OCI-LY1 (cell line): Measurements from ENCODE around the gene COL18A1.

Source experiments
- H2AFZ ChIP-seq: fragments of 200-600 bp; sonication (generic), shearing (Covaris generic); 2 replicates; pipeline ENCODE4 v1.6.0; 2014; ENCODE audit warnings: antibody characterized with exemption, mild to moderate bottlenecking, low read length
- H3F3A ChIP-seq: fragments of 200-600 bp; sonication (generic), shearing (Covaris generic); 2 replicates; pipeline ENCODE4 v1.6.0; 2014; ENCODE audit warnings: mild to moderate bottlenecking, antibody characterized with exemption, low read length, moderate library complexity; ENCODE audit not compliant: insufficient read depth
- H3K27ac ChIP-seq: fragments of 200-600 bp; sonication (generic); 2 replicates; pipeline ENCODE4 v1.5.1; 2014; ENCODE audit warnings: low read length, mixed run types, mild to moderate bottlenecking, low read depth; ENCODE audit not compliant: poor library complexity, severe bottlenecking
- H3K27me3 ChIP-seq: fragments of 200-600 bp; sonication (generic); 2 replicates; pipeline ENCODE4 v1.6.0; 2014; ENCODE audit warnings: antibody characterized with exemption, mild to moderate bottlenecking, low read length, moderate library complexity; ENCODE audit not compliant: insufficient read depth
- H3K36me3 ChIP-seq: fragments of 200-600 bp; sonication (generic); 2 replicates; pipeline ENCODE4 v1.6.1; 2014; ENCODE audit warnings: mild to moderate bottlenecking, antibody characterized with exemption, low read length, moderate library complexity, mixed read lengths; ENCODE audit not compliant: insufficient read depth
- H3K4me1 ChIP-seq: fragments of 200-600 bp; sonication (generic); 2 replicates; pipeline ENCODE4 v1.5.1; 2014; ENCODE audit warnings: mild to moderate bottlenecking, low read length, moderate library complexity; ENCODE audit not compliant: insufficient read depth, severe bottlenecking
- H3K4me2 ChIP-seq: fragments of 200-600 bp; sonication (generic), shearing (Covaris generic); 2 replicates; pipeline ENCODE4 v1.6.1; 2014; ENCODE audit warnings: low read length
- H3K4me3 ChIP-seq: fragments of 200-600 bp; sonication (generic); 2 replicates; pipeline ENCODE4 v1.5.1; 2014; ENCODE audit warnings: low read length, low read depth, mild to moderate bottlenecking, mixed read lengths; ENCODE audit not compliant: poor library complexity, severe bottlenecking
- H3K79me2 ChIP-seq: fragments of 200-600 bp; shearing (Covaris generic); 2 replicates; pipeline ENCODE4 v1.6.1; 2016; ENCODE audit warnings: mixed run types, low read length, mixed read lengths; ENCODE audit not compliant: insufficient read depth
- H3K9ac ChIP-seq: fragments of 200-600 bp; sonication (generic), shearing (Covaris generic); 2 replicates; pipeline ENCODE4 v1.6.1; 2014; ENCODE audit warnings: mild to moderate bottlenecking, low read length, mixed read lengths
- H3K9me2 ChIP-seq: fragments of 200-600 bp; sonication (generic), shearing (Covaris generic); 2 replicates; pipeline ENCODE4 v1.6.1; 2014; ENCODE audit warnings: low read depth, mild to moderate bottlenecking, low read length, mixed read lengths
- H3K9me3 ChIP-seq: fragments of 200-600 bp; shearing (Covaris generic); 2 replicates; pipeline ENCODE4 v1.6.1; 2014; ENCODE audit warnings: low read length, mixed read lengths
- H4K20me1 ChIP-seq: fragments of 200-600 bp; sonication (generic), shearing (Covaris generic); 2 replicates; pipeline ENCODE4 v1.6.0; 2016; ENCODE audit warnings: mild to moderate bottlenecking, low read length; ENCODE audit not compliant: insufficient read depth
- CTCF ChIP-seq: fragments of 200-600 bp; sonication (generic), shearing (Covaris generic); IDR thresholded peaks from 2 replicates; pipeline ENCODE4 v1.5.1; 2017; ENCODE audit warnings: mild to moderate bottlenecking, antibody characterized with exemption, low read length, moderate library complexity, mixed read lengths
- EZH2 ChIP-seq: fragments of 200-600 bp; sonication (generic), shearing (Covaris generic); IDR thresholded peaks from 2 replicates; pipeline ENCODE4 v1.8.0; 2017; ENCODE audit warnings: borderline replicate concordance, mixed run types, mild to moderate bottlenecking, antibody characterized with exemption, low read length, moderate library complexity, mixed read lengths

The COL18A1 gene

GRCh38 chr21:45421071-45421845 is 16.3 kb downstream of the COL18A1 start:
- no peak overlapping the region for H3K9ac ChIP-seq
- no peak overlapping the region for H3K4me2 ChIP-seq
- no peaks in the 10 kb centered on the region for H4K20me1 ChIP-seq
- no peaks in the 10 kb centered on the region for H3K9me3 ChIP-seq
- H3F3A ChIP-seq = no peaks in the 10 kb centered on the region
- no peak for TF ChIP-seq EZH2
- TF ChIP-seq CTCF = no peak
- no peak overlapping the region for H3K27ac ChIP-seq
- H3K79me2 ChIP-seq = no peaks in the 10 kb centered on the region
- H3K4me1 ChIP-seq = no peaks in the 10 kb centered on the region
- H3K4me3 ChIP-seq = no peak overlapping the region
- H2AFZ ChIP-seq = no peak overlapping the region
- H3K36me3 ChIP-seq = no peaks in the 10 kb centered on the region
- no peaks in the 10 kb centered on the region for H3K9me2 ChIP-seq
- no peaks in the 10 kb centered on the region for H3K27me3 ChIP-seq

DNA sequence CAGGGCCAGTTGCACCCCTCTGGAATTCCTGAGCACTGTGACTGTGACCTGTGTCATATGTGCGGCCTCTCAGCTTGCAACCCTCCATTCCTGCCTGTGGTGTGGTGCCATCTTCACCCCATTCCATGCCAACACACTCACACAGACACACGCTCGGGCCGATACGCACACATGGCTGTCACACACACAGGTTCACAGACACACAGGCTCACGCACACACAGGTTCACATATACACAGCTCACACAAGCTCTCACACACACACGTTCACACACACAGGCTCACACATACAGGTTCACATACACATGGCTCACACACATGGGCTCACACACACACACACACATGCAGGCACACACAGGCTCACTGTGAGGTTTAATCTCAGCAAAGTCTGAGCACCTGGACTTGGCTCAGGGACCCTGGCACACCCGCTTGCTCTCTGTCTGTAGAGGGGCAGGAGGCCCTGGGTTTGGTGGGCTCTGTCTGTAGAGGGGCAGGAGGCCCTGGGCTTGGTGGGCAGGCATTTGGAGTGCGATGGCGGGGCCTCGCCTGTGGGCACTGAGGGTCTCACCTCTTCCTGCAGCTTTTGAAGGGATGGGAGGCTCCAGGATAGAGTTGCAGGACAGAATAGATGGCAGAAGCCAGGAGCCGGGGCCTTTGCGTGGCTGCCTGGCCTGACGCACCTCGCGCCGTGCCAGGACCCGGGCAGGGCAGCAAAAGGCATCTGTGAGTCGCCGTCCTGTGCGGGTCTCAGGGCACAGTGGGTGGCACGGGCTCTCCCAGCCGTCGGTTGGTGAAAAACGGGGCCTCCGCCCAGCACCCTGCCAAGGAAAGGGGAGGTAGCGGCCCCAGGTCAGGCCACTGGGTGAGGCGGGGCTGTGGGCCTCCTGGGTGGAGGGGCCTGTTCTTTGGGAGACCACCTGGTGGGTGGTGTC is 17.1 kb downstream of the COL18A1 start:
- H3F3A ChIP-seq = no peaks in the 10 kb centered on the region
- H3K9me3 ChIP-seq = no peaks in the 10 kb centered on the region
- no peaks in the 10 kb centered on the region for H3K36me3 ChIP-seq
- no peak overlapping the region for H3K4me3 ChIP-seq
- no peak overlapping the region for H3K27ac ChIP-seq
- H3K9me2 ChIP-seq = no peaks in the 10 kb centered on the region
- no peak overlapping the region for H3K4me2 ChIP-seq
- H2AFZ ChIP-seq = no peak overlapping the region
- TF ChIP-seq CTCF (no peak), EZH2 (no peak)
- no peak overlapping the region for H3K9ac ChIP-seq
- no peaks in the 10 kb centered on the region for H4K20me1 ChIP-seq
- H3K27me3 ChIP-seq = no peaks in the 10 kb centered on the region
- H3K79me2 ChIP-seq = no peaks in the 10 kb centered on the region
- no peaks in the 10 kb centered on the region for H3K4me1 ChIP-seq

GRCh38 chr21:45423201-45423955 is 18.4 kb downstream of the COL18A1 start:
- TF ChIP-seq CTCF = no peak
- TF ChIP-seq EZH2 = no peak
- H3K9me3 ChIP-seq = no peaks in the 10 kb centered on the region
- no peaks in the 10 kb centered on the region for H3K9me2 ChIP-seq
- H2AFZ ChIP-seq = no peak overlapping the region
- H3K27ac ChIP-seq = no peak overlapping the region
- no peaks in the 10 kb centered on the region for H3K79me2 ChIP-seq
- H3K27me3 ChIP-seq = no peaks in the 10 kb centered on the region
- H3K36me3 ChIP-seq = no peaks in the 10 kb centered on the region
- H3K4me3 ChIP-seq = no peak overlapping the region
- no peak overlapping the region for H3K9ac ChIP-seq
- H4K20me1 ChIP-seq = no peaks in the 10 kb centered on the region
- H3K4me2 ChIP-seq = no peak overlapping the region
- H3K4me1 ChIP-seq = no peaks in the 10 kb centered on the region
- H3F3A ChIP-seq = no peaks in the 10 kb centered on the region
